Heart left ventricle (tissue), 16 donors: ENCODE results near the gene FBXO5. TPM values are rescaled to one million over a fixed set of nuclear protein-coding genes. Genes with fewer than 3 reads are reported as not detected.

Source experiments
- ATAC-seq, 4 donors: fragments of 200-7000 bp; cut with Tn5 transposase; one replicate each; pipeline ENCODE4 v1.9.1; 2020 to 2022; ENCODE audit warnings: moderate library complexity in 4 of 4, mild to moderate bottlenecking in 3 of 4, moderate number of reproducible peaks in 1 of 4
- DNase-seq, 5 donors: peaks; one replicate each; pipeline ENCODE4 v3.0.0-alpha.2; 2020
- H3K27ac ChIP-seq, 12 donors: fragments of 200-600 bp; sonication (generic) in 4 of 12; one replicate each; pipeline versions ENCODE4 v1.5.0 to v1.8.0; 2016 to 2022; ENCODE audit warnings: mild to moderate bottlenecking in 2 of 12
- H3K27me3 ChIP-seq, 9 donors: fragments of 200-600 bp; sonication (generic) in 2 of 9; one replicate each; pipeline versions ENCODE4 v1.5.1 to v1.8.0; 2016 to 2022; ENCODE audit warnings: mild to moderate bottlenecking in 3 of 9
- H3K36me3 ChIP-seq, 9 donors: fragments of 200-600 bp; sonication (generic) in 2 of 9; one replicate each; pipeline versions ENCODE4 v1.5.0 to v1.8.0; 2018 to 2022; ENCODE audit warnings: mild to moderate bottlenecking in 2 of 9
- H3K4me1 ChIP-seq, 12 donors: fragments of 200-600 bp; sonication (generic) in 4 of 12; one replicate each; pipeline versions ENCODE4 v1.5.0 to v1.8.0; 2016 to 2022; ENCODE audit warnings: mild to moderate bottlenecking in 3 of 12
- H3K4me3 ChIP-seq, 12 donors: fragments of 200-600 bp; sonication (generic) in 4 of 12; one replicate each; pipeline versions ENCODE4 v1.5.0 to v1.8.0; 2017 to 2022; ENCODE audit warnings: mild to moderate bottlenecking in 9 of 12, moderate library complexity in 4 of 12
- H3K9me3 ChIP-seq, 12 donors: fragments of 200-600 bp; sonication (generic) in 4 of 12; one replicate each; pipeline versions ENCODE4 v1.5.0 to v1.8.0; 2016 to 2022; ENCODE audit warnings: mild to moderate bottlenecking in 1 of 12
- CTCF ChIP-seq, 12 donors: fragments of 200-600 bp; sonication (generic) in 4 of 12; IDR thresholded peaks; one replicate each; pipeline versions ENCODE4 v1.5.0 to v1.8.0; 2018 to 2022; ENCODE audit warnings: antibody characterized with exemption in 12 of 12, mild to moderate bottlenecking in 5 of 12
- POLR2A ChIP-seq, 2 donors: fragments of 450-650 bp; IDR thresholded peaks; one replicate each; pipeline ENCODE4 v1.6.1; 2017; ENCODE audit warnings: antibody characterized with exemption in 2 of 2, mild to moderate bottlenecking in 2 of 2, moderate library complexity in 2 of 2
- WGBS, 4 donors: extraction: QIAGEN DNeasy Blood & Tissue Kit in 2 of 4; methylation state at CpG; one replicate each; pipeline versions ENCODE4 v1.1.5 to v1.1.7; 2013 to 2018; 5-methylcytosine and 5-hydroxymethylcytosine counted together
- intact Hi-C, 10 donors: fragments of 100-400 bp; cut with DNase I; formaldehyde crosslinking; loops; one replicate each; pipeline versions ENCODE4 v1.11.1 to v1.14.2; 2022
- polyA plus RNA-seq, 2 donors: library from polyadenylated mRNA; stranded (reverse); fragments of 200-250 nt; gene quantifications; one replicate each; pipeline ENCODE4 v1.2.3, GENCODE V29; 2013
- total RNA-seq, 9 donors: library from RNA; depleted of rRNA in 2 of 9; stranded (reverse); fragments of >200 nt in 2 of 9; fragmentation: NEBNext Ultra II Directional in 3 of 9; extraction: Animal tissue kit (Norgen Biotek cat#: 25700) in 3 of 9; gene quantifications; one replicate each; pipeline versions ENCODE4 v1.1.0 to v1.2.4, GENCODE V29; 2016 to 2023
- donor health status: ischemic (EF 13 %, LVEDD 7.1; RV severe dilation, severe dysfunction).
- donor health status: healthy with polysubstance abuse.
- donor health status: DM: no; HTN: yes; CAD: no.
- donor health status: DM: no; HTN: no; CAD: no.
- donor health status: ischemic (EF 25% LVEDD 6.9; RV normal size, moderate dysfunction).
- donor health status: ischemic (EF 25% LVEDD 5.7; RV mildly dilated, moderate dysfunction).
- donor health status: healthy.
- donor health status: DM: yes; HTN: yes; CAD: no.
- donor health status: ischemic (EF 35%, LVEDD 5.7; RV mildly dilated, moderate dysfunction).
- donor health status: nonischemic (EF 11% LVEDD 7.7; RV severe dilation, severe dysfunction).
- donor health status: DM: yes; HTN: yes; CAD: no.
- donor health status: PGD.
- donor health status: ischemic (EF 29% LVEDD 5.4; RV normal size, mild dysfunction).
- donor health status: nonischemic (EF 23%, LVEDD 6.1; RV moderate dilation, normal function).

Gene FBXO5
- total and polyA plus RNA-seq, 11 donors, result 0.65 to 5.1 (median 1.7) TPM

- Histone ChIP-seq H3K27ac (no peak overlapping the region), H3K9me3 (no peaks in the 10 kb centered on the region), H3K27me3 (no peaks in the 10 kb centered on the region), H3K4me3 (no peak overlapping the region), H3K4me1 (no peaks in the 10 kb centered on the region), H3K36me3 (no peaks in the 10 kb centered on the region)
- TF ChIP-seq POLR2A (IDR thresholded peaks at IDR 0.05), result no peak
- TF ChIP-seq CTCF (IDR thresholded peaks at IDR 0.05), result no peak
- DNase-seq, result no peak
- 86 to 92% (median 90%) methylated on average over 3 of the region's 3 CpGs for WGBS, 4 donors
- intact Hi-C loops, result no loop called here
- ATAC-seq, result no peak
Measured at GRCh38 chr6:152932865-152933264, 50.0 kb downstream of the FBXO5 start.

GRCh38 chr6:152922706-152923105 is 60.1 kb downstream of the FBXO5 start:
- peak in 4 of 5 donors; percentile 41 to 66 (median 54) for DNase-seq

More at GRCh38 chr6:152922706-152923105, 60.1 kb downstream of the FBXO5 start:
- no peak overlapping the region for H3K4me3 ChIP-seq
- 58 to 70% (median 64%) methylated on average over 2 of the region's 2 CpGs for WGBS, 4 donors
- H3K4me1 ChIP-seq, result peaks cover 0 to 3% (median 0%) of the 10 kb centered on the region in 12 donors
- no peaks in the 10 kb centered on the region for H3K9me3 ChIP-seq
- intact Hi-C loops, result no loop called here
- H3K27ac ChIP-seq, result peak overlapping the region in 7 of 12 donors; percentile 5 to 74 (median 70)
- H3K27me3 ChIP-seq, result no peaks in the 10 kb centered on the region
- no peaks in the 10 kb centered on the region for H3K36me3 ChIP-seq
- peak; percentile 98 to 100 (median 99) for ATAC-seq
- no peak for TF ChIP-seq POLR2A (IDR thresholded peaks at IDR 0.05)
- TF ChIP-seq CTCF (IDR thresholded peaks at IDR 0.05), result no peak

Other genes starting within 250 kb of the FBXO5 start
- gene VIP, start 232.2 kb downstream of the FBXO5 start, total RNA-seq, result under 1 TPM in 6 of 9 donors, not detected in 3; 0.29 to 0.65 (median 0.46) TPM
- gene VIP, start 232.2 kb downstream of the FBXO5 start, polyA plus RNA-seq, result 1 to 10 TPM in 1 of 2 donors, under 1 TPM in 1; 0.29 to 3.9 TPM
- 10 to 100 TPM; 17.0 to 33.0 (median 22.7) TPM for gene MTRF1L, start 19.7 kb upstream of the FBXO5 start, total RNA-seq
- 10 to 100 TPM; 14.8 to 24.3 TPM for gene MTRF1L, start 19.7 kb upstream of the FBXO5 start, polyA plus RNA-seq
- gene RGS17, start 148.2 kb upstream of the FBXO5 start, total RNA-seq, result under 1 TPM in 8 of 9 donors, not detected in 1; 0.02 to 0.53 (median 0.19) TPM
- gene RGS17, start 148.2 kb upstream of the FBXO5 start, polyA plus RNA-seq, result under 1 TPM; under 0.01 to 0.30 TPM